Endothelial cell (in vitro differentiated cells): Measurements from ENCODE around the gene UBE2E2. TPM values are rescaled to one million over a fixed set of nuclear protein-coding genes. Genes with fewer than 3 reads are reported as not detected.
"Not testable (repeated sequence)": the region's sequence is repeated elsewhere in the genome, so short reads cannot be mapped to it uniquely, and the experiment has no call there.

ENCODE experiments used
- DNase-seq: peaks from one replicate; pipeline ENCODE4 v3.0.0; 2021; ENCODE audit warnings: low spot score
- H3K27ac Mint-ChIP-seq: one replicate; pipeline ENCODE4 v1.8.0; 2021; ENCODE audit warnings: mixed read lengths, inconsistent platforms; ENCODE audit not compliant: unreplicated experiment
- H3K27me3 Mint-ChIP-seq: one replicate; pipeline ENCODE4 v1.8.0; 2021; ENCODE audit warnings: mild to moderate bottlenecking, moderate library complexity, mixed read lengths, inconsistent platforms; ENCODE audit not compliant: unreplicated experiment
- H3K36me3 Mint-ChIP-seq: one replicate; pipeline ENCODE4 v1.8.0; 2021; ENCODE audit warnings: mild to moderate bottlenecking, low read depth, mixed read lengths, inconsistent platforms; ENCODE audit not compliant: unreplicated experiment
- H3K4me1 Mint-ChIP-seq: one replicate; pipeline ENCODE4 v1.8.0; 2021; ENCODE audit warnings: mild to moderate bottlenecking, mixed read lengths, inconsistent platforms; ENCODE audit not compliant: unreplicated experiment
- H3K4me3 Mint-ChIP-seq: one replicate; pipeline ENCODE4 v1.8.0; 2021; ENCODE audit warnings: mild to moderate bottlenecking, mixed read lengths, inconsistent platforms; ENCODE audit not compliant: unreplicated experiment
- H3K9me3 Mint-ChIP-seq: one replicate; pipeline ENCODE4 v1.8.0; 2021; ENCODE audit warnings: mixed read lengths, inconsistent platforms; ENCODE audit not compliant: unreplicated experiment
- CTCF ChIP-seq: fragments of 200-600 bp; sonication (generic); IDR thresholded peaks from one replicate; pipeline ENCODE4 v1.5.0; 2021; ENCODE audit warnings: antibody characterized with exemption; ENCODE audit not compliant: unreplicated experiment
- total RNA-seq: library from RNA; stranded (reverse); fragmentation: NEBNext Ultra II Directional; extraction: Animal tissue kit (Norgen Biotek cat#: 25700); gene quantifications from one replicate; pipeline ENCODE4 v1.2.1, GENCODE V29; 2021; ENCODE audit not compliant: unreplicated experiment

Gene UBE2E2
- total RNA-seq, 1 donor from 2014 or later = 46.9 TPM

GRCh38 chr3:23333633-23334032 is 130.5 kb downstream of the UBE2E2 start:
- no peak overlapping the region for H3K4me3 Mint-ChIP-seq
- H3K36me3 Mint-ChIP-seq = no peaks in the 10 kb centered on the region
- no peak for DNase-seq
- no peaks in the 10 kb centered on the region for H3K4me1 Mint-ChIP-seq
- no peaks in the 10 kb centered on the region for H3K9me3 Mint-ChIP-seq
- H3K27ac Mint-ChIP-seq = no peak overlapping the region
- H3K27me3 Mint-ChIP-seq = no peaks in the 10 kb centered on the region
- TF ChIP-seq CTCF = no peak

- not testable (repeated sequence) for H3K27ac Mint-ChIP-seq, H3K27me3 Mint-ChIP-seq, H3K36me3 Mint-ChIP-seq, DNase-seq, H3K4me1 Mint-ChIP-seq, H3K9me3 Mint-ChIP-seq, H3K4me3 Mint-ChIP-seq
Observed at GRCh38 chr3:23336853-23337252, 133.7 kb downstream of the UBE2E2 start.

- Mint-ChIP-seq H3K27ac (no peak overlapping the region), H3K9me3 (no peaks in the 10 kb centered on the region), H3K4me3 (no peak overlapping the region), H3K4me1 (peaks cover 6% of the 10 kb centered on the region), H3K36me3 (no peaks in the 10 kb centered on the region), H3K27me3 (no peaks in the 10 kb centered on the region)
- no peak for TF ChIP-seq CTCF
- no peak for DNase-seq
Observed at GRCh38 chr3:23341147-23341838, 138.2 kb downstream of the UBE2E2 start.

GRCh38 chr3:23342343-23342742 is 139.2 kb downstream of the UBE2E2 start:
- no peak for DNase-seq
- Mint-ChIP-seq H3K4me3 (no peak overlapping the region), H3K4me1 (peaks cover 6% of the 10 kb centered on the region), H3K27ac (no peak overlapping the region), H3K9me3 (no peaks in the 10 kb centered on the region), H3K27me3 (no peaks in the 10 kb centered on the region), H3K36me3 (peaks cover 6% of the 10 kb centered on the region)
- TF ChIP-seq CTCF = no peak

- Mint-ChIP-seq H3K27ac (no peak overlapping the region), H3K4me3 (no peak overlapping the region), H3K36me3 (peaks cover 13% of the 10 kb centered on the region), H3K27me3 (no peaks in the 10 kb centered on the region), H3K9me3 (no peaks in the 10 kb centered on the region), H3K4me1 (peaks cover 6% of the 10 kb centered on the region)
- TF ChIP-seq CTCF = no peak
- DNase-seq = no peak
Observed at GRCh38 chr3:23343509-23343908, 140.4 kb downstream of the UBE2E2 start.
